ENCODE data around the gene TADA3.

DNA sequence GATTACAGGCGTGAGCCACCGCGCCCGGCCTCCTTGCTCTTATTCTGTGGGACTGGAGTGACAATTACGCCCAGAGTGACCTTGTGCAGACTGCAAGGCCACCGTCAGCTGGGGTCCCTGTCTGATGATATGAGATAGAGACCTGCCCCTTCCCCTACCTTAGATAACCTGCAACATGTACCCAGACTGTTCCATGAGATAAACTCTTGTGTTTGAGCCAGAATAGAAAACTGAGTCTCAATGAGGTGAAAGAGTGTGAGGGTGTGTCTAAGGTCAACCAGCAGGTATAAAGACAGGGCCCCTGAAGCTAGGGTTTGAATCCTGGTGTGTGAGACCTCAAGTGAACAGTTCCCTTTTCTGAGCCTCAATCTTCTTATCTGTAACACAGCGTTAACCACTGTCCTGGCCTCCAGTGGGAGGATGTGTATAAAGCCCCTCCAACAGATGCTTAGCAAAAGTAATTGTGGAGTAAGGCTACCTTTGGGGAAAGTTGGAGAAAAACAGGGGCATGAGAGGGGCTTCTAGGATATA is 6.0 kb downstream of the TADA3 start:
- TF ChIP-seq, protein P1, sequence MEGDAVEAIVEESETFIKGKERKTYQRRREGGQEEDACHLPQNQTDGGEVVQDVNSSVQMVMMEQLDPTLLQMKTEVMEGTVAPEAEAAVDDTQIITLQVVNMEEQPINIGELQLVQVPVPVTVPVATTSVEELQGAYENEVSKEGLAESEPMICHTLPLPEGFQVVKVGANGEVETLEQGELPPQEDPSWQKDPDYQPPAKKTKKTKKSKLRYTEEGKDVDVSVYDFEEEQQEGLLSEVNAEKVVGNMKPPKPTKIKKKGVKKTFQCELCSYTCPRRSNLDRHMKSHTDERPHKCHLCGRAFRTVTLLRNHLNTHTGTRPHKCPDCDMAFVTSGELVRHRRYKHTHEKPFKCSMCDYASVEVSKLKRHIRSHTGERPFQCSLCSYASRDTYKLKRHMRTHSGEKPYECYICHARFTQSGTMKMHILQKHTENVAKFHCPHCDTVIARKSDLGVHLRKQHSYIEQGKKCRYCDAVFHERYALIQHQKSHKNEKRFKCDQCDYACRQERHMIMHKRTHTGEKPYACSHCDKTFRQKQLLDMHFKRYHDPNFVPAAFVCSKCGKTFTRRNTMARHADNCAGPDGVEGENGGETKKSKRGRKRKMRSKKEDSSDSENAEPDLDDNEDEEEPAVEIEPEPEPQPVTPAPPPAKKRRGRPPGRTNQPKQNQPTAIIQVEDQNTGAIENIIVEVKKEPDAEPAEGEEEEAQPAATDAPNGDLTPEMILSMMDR (conservative IDR thresholded peaks at IDR 0.05; ENCODE audit: low read depth in 2 of 2) = no peak
- no peak for TF ChIP-seq POLR2AphosphoS5 (IDR thresholded peaks at IDR 0.05; ENCODE audit: low read depth)
- no peak for TF ChIP-seq JUNB (IDR thresholded peaks at IDR 0.05; ENCODE audit: unreplicated experiment)
- no peak for TF ChIP-seq EZH2phosphoT487 (IDR thresholded peaks at IDR 0.05; ENCODE audit: unreplicated experiment)
- no peak for TF ChIP-seq CREB1 (CRISPR knock-in tag; IDR thresholded peaks at IDR 0.05; ENCODE audit: low read depth)
- no peak for TF ChIP-seq EZH2 (IDR thresholded peaks at IDR 0.05; ENCODE audit: low read depth, unreplicated experiment)
- TF ChIP-seq, protein P2, sequence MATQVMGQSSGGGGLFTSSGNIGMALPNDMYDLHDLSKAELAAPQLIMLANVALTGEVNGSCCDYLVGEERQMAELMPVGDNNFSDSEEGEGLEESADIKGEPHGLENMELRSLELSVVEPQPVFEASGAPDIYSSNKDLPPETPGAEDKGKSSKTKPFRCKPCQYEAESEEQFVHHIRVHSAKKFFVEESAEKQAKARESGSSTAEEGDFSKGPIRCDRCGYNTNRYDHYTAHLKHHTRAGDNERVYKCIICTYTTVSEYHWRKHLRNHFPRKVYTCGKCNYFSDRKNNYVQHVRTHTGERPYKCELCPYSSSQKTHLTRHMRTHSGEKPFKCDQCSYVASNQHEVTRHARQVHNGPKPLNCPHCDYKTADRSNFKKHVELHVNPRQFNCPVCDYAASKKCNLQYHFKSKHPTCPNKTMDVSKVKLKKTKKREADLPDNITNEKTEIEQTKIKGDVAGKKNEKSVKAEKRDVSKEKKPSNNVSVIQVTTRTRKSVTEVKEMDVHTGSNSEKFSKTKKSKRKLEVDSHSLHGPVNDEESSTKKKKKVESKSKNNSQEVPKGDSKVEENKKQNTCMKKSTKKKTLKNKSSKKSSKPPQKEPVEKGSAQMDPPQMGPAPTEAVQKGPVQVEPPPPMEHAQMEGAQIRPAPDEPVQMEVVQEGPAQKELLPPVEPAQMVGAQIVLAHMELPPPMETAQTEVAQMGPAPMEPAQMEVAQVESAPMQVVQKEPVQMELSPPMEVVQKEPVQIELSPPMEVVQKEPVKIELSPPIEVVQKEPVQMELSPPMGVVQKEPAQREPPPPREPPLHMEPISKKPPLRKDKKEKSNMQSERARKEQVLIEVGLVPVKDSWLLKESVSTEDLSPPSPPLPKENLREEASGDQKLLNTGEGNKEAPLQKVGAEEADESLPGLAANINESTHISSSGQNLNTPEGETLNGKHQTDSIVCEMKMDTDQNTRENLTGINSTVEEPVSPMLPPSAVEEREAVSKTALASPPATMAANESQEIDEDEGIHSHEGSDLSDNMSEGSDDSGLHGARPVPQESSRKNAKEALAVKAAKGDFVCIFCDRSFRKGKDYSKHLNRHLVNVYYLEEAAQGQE (IDR thresholded peaks at IDR 0.05; ENCODE audit: unreplicated experiment) = no peak

Measured in GM23338 (cell line).